Tibial nerve (tissue), 4 donors: ENCODE measurements around the gene KXD1.

Experiments
- CTCF ChIP-seq, 5 experiments: fragments of 200-600 bp in 3 of 5; fragments of 450-650 bp in 2 of 5; sonication (generic) in 3 of 5; IDR thresholded peaks; one replicate each; pipeline ENCODE4 v1.5.1; 2016 to 2019; ENCODE audit warnings: antibody characterized with exemption in 5 of 5, mild to moderate bottlenecking in 3 of 5, moderate library complexity in 2 of 5
- EP300 ChIP-seq, 2 donors: sonication (generic); formaldehyde crosslinking; IDR thresholded peaks; one replicate each; pipeline ENCODE4 v1.6.1; 2017; ENCODE audit warnings: antibody characterized with exemption in 2 of 2, mild to moderate bottlenecking in 1 of 2
- POLR2A ChIP-seq, 2 donors: fragments of 450-650 bp; IDR thresholded peaks; one replicate each; pipeline ENCODE4 v1.6.1; 2017; ENCODE audit warnings: antibody characterized with exemption in 2 of 2, mild to moderate bottlenecking in 2 of 2, moderate library complexity in 2 of 2

- no peak for TF ChIP-seq POLR2A (IDR thresholded peaks at IDR 0.05)
- TF ChIP-seq CTCF (IDR thresholded peaks at IDR 0.05), result no peak
- peak; percentile 50 to 52 for TF ChIP-seq EP300 (IDR thresholded peaks at IDR 0.05)
Observed at GRCh38 chr19:18562086-18562485, 4.4 kb downstream of the KXD1 start.
